B cell (primary cell): Measurements from ENCODE around the gene DDX54. TPM values are rescaled to one million over a fixed set of nuclear protein-coding genes. Genes with fewer than 3 reads are reported as not detected.

Experiments used
- ATAC-seq: fragments of 200-7000 bp; cut with Tn5 transposase; one replicate; pipeline ENCODE4 v1.10.0; 2021; ENCODE audit warnings: low read depth, mild to moderate bottlenecking, moderate number of reproducible peaks, moderate library complexity
- CTCF ChIA-PET: fragments of 350-600 bp; sonication (Branson Sonifier 250); formaldehyde crosslinking; loops from one replicate; lab custom pipeline; 2021; ENCODE audit warnings: antibody characterized with exemption, inconsistent platforms; lab: Charles Lee
- POLR2A ChIA-PET: fragments of 350-600 bp; sonication (Branson Sonifier 250); formaldehyde crosslinking; loops from one replicate; lab custom pipeline; 2021; ENCODE audit warnings: antibody characterized with exemption; lab: Charles Lee
- DNase-seq: peaks from one replicate; pipeline ENCODE4 v3.0.0; 2013
- H2AFZ ChIP-seq: 2 replicates; pipeline ENCODE4 v1.6.1; 2012; ENCODE audit warnings: mild to moderate bottlenecking, low read depth, low read length; ENCODE audit not compliant: insufficient read depth, poor library complexity, severe bottlenecking
- H3K27ac ChIP-seq, 2 donors: 1 replicate in 1 of 2; 2 replicates in 1 of 2; pipeline ENCODE4 v1.5.1; 2012 to 2013; ENCODE audit warnings: low read length in 2 of 2, mild to moderate bottlenecking in 2 of 2, moderate library complexity in 1 of 2
- H3K27me3 ChIP-seq, 4 experiments: fragments of 200-600 bp in 1 of 4; sonication (generic) in 1 of 4; replicated peaks in 1 of 4; 1 replicate in 2 of 4; 2 replicates in 2 of 4; pipeline versions ENCODE4 v1.6.1 to v1.7.0; 2013 to 2016; ENCODE audit warnings: low read length in 3 of 4, mild to moderate bottlenecking in 2 of 4, mixed read lengths in 1 of 4, moderate library complexity in 1 of 4; ENCODE audit not compliant: insufficient read depth in 4 of 4, control insufficient read depth in 3 of 4; ENCODE audit errors: control extremely low read depth in 1 of 4
- H3K36me3 ChIP-seq, 2 experiments: replicated peaks in 1 of 2; 1 replicate in 1 of 2; 2 replicates in 1 of 2; pipeline versions ENCODE4 v1.6.1 to v1.7.1; 2013; ENCODE audit warnings: low read length in 1 of 2; ENCODE audit not compliant: insufficient read depth in 2 of 2, control insufficient read depth in 1 of 2; ENCODE audit errors: control extremely low read depth in 1 of 2, extremely low read depth in 1 of 2
- H3K4me1 ChIP-seq, 2 donors: fragments of 200-600 bp in 1 of 2; sonication (generic) in 1 of 2; 1 replicate in 1 of 2; 2 replicates in 1 of 2; pipeline versions ENCODE4 v1.5.1 to v1.6.1; 2013 to 2017; ENCODE audit warnings: low read length in 2 of 2; ENCODE audit not compliant: control insufficient read depth in 2 of 2, insufficient read depth in 2 of 2
- H3K4me2 ChIP-seq: replicated peaks from 2 replicates; pipeline ENCODE3; 2012; ENCODE audit warnings: mild to moderate bottlenecking, low read depth, low read length; ENCODE audit not compliant: poor library complexity, severe bottlenecking
- H3K4me3 ChIP-seq, 5 experiments: fragments of 200-600 bp in 1 of 5; sonication (generic) in 1 of 5; 1 replicate in 3 of 5; 2 replicates in 2 of 5; pipeline versions ENCODE4 v1.5.1 to v1.7.0; 2011 to 2016; ENCODE audit warnings: low read length in 4 of 5, mild to moderate bottlenecking in 4 of 5, low read depth in 2 of 5, control low read depth in 1 of 5, moderate library complexity in 1 of 5; ENCODE audit not compliant: insufficient read depth in 1 of 5; ENCODE audit errors: control extremely low read depth in 1 of 5, extremely low read depth in 1 of 5
- H3K79me2 ChIP-seq: fragments of 200-600 bp; sonication (generic); one replicate; pipeline ENCODE4 v1.6.0; 2016; ENCODE audit warnings: low read length; ENCODE audit not compliant: control insufficient read depth, insufficient read depth
- H3K9ac ChIP-seq: fragments of 200-600 bp; sonication (generic); 2 replicates; pipeline ENCODE4 v1.6.1; 2017; ENCODE audit warnings: mild to moderate bottlenecking, low read length, moderate library complexity
- H3K9me3 ChIP-seq, 3 donors: one replicate each; pipeline versions ENCODE4 v1.6.1 to v1.7.1; 2013; ENCODE audit warnings: low read length in 2 of 3; ENCODE audit not compliant: control insufficient read depth in 2 of 3, insufficient read depth in 1 of 3; ENCODE audit errors: control extremely low read depth in 1 of 3
- H4K20me1 ChIP-seq: 2 replicates; pipeline ENCODE4 v1.6.0; 2012; ENCODE audit warnings: mild to moderate bottlenecking, low read length; ENCODE audit not compliant: insufficient read depth, control insufficient read depth, poor library complexity, severe bottlenecking
- H3K27ac Mint-ChIP-seq: one replicate; pipeline ENCODE4 v1.8.0; 2021; ENCODE audit warnings: mixed read lengths
- H3K27me3 Mint-ChIP-seq: one replicate; pipeline ENCODE4 v1.8.0; 2021; ENCODE audit warnings: mixed read lengths
- H3K4me1 Mint-ChIP-seq: one replicate; pipeline ENCODE4 v1.8.0; 2021; ENCODE audit warnings: mixed read lengths
- H3K4me3 Mint-ChIP-seq: one replicate; pipeline ENCODE4 v1.8.0; 2021; ENCODE audit warnings: mixed read lengths
- H3K9me3 Mint-ChIP-seq: one replicate; pipeline ENCODE4 v1.8.0; 2022; ENCODE audit warnings: mixed read lengths; ENCODE audit not compliant: insufficient read depth
- EZH2 ChIP-seq: IDR thresholded peaks from 2 replicates; pipeline ENCODE4 v1.6.1; 2012; ENCODE audit warnings: borderline replicate concordance, low read depth, mild to moderate bottlenecking, moderate library complexity, low read length; ENCODE audit not compliant: insufficient read depth, poor library complexity, severe bottlenecking
- WGBS: methylation state at CpG from one replicate; pipeline ENCODE4 v1.1.5; 2013; ENCODE audit warnings: missing lambda C conversion rate; ENCODE audit not compliant: insufficient coverage; 5-methylcytosine and 5-hydroxymethylcytosine counted together
- intact Hi-C: fragments of 100-400 bp; cut with micrococcal nuclease; formaldehyde crosslinking; loops from one replicate; pipeline ENCODE4 v1.10.0; 2022
- polyA plus RNA-seq: library from polyadenylated mRNA; depleted of rRNA; stranded (reverse); fragments of >200 nt; gene quantifications from 2 replicates; pipeline ENCODE4 v1.2.3, GENCODE V29; 2012
- total RNA-seq, 2 donors: library from RNA; stranded (reverse); fragments of 120-200 nt in 1 of 2; gene quantifications; 1 replicate in 1 of 2; 2 replicates in 1 of 2; pipeline versions ENCODE4 v1.2.3 to v1.2.4, GENCODE V29; 2013 to 2022
- TF ChIP-seq, protein P1 (sequence below): fragments of 200-600 bp; IDR thresholded peaks from one replicate; pipeline ENCODE4 v1.8.0; 2022; ENCODE audit warnings: antibody characterized with exemption, mild to moderate bottlenecking

DDX54 gene
- total and polyA plus RNA-seq, 2 donors (not counting 1 experiment from before 2014, with no cell fraction given) = 55.4 to 101 TPM

DNA sequence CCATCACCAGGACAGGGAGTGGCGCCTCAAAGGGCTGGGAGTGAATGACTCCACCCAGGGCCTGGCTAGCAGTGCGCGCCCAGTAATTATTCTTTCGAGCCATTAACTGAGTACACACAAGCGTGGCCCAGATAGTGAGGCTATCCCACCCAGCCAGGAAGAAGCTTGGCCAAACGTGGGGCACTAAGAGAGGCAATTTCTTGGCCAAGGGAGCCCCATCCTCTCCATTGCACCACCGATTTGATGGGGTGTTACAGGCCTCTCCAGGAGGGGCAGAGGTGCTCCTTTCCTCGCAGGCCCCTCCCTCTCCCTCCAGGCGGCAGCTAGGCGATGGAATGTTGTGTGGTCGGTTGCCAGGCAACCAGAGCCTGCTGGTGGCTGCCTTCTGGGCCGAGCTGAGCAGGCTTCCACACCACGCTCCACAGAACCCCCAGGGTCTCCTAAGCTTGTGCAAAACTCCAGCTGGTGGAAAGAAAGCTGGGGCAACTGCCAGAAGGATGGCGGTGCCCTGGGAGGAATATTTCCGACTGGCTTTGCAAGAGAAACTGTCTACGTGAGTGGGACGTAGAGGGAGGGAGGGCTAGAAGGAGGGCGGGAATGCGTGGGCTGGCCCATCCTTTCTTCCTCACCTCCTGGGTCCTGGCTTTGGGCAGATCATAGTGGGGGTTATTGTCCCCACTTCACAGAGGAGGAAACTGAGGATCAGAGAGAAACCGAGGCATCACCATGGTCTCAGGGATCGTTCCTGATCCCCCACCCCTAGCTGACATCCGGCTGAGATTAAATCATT lies 35.7 kb downstream of the DDX54 start, which contains the start of gene CFAP73:
Gene CFAP73, plus strand, starts transcription at position 364 of the 790 bp plus-strand sequence. Its CDS starts 134 bp downstream, at position 498.
- CTCF ChIA-PET = interaction anchor here (0.5 to 1.4 kb wide), 4 partner anchors 17 to 63 kb away, joined by 3 to 4 read pairs (median 3); no protein-coding TSS in a partner anchor
- H3K27me3 ChIP-seq = peaks cover 0 to 14% (median 7%) of the 10 kb centered on the region in 4 experiments
- ATAC-seq (no peak), DNase-seq (peak; percentile 29)
- H3K79me2 ChIP-seq = peaks cover 3% of the 10 kb centered on the region
- Mint-ChIP-seq H3K4me1 (peaks cover 20% of the 10 kb centered on the region), H3K9me3 (peaks cover 3% of the 10 kb centered on the region), H3K27me3 (peaks cover 6% of the 10 kb centered on the region), H3K27ac (no peak within 1 kb of the TSS), H3K4me3 (no peak within 1 kb of the TSS)
- POLR2A ChIA-PET = no interaction called here
- no peak within 1 kb of the TSS for H3K4me3 ChIP-seq
- TF ChIP-seq, protein P1, sequence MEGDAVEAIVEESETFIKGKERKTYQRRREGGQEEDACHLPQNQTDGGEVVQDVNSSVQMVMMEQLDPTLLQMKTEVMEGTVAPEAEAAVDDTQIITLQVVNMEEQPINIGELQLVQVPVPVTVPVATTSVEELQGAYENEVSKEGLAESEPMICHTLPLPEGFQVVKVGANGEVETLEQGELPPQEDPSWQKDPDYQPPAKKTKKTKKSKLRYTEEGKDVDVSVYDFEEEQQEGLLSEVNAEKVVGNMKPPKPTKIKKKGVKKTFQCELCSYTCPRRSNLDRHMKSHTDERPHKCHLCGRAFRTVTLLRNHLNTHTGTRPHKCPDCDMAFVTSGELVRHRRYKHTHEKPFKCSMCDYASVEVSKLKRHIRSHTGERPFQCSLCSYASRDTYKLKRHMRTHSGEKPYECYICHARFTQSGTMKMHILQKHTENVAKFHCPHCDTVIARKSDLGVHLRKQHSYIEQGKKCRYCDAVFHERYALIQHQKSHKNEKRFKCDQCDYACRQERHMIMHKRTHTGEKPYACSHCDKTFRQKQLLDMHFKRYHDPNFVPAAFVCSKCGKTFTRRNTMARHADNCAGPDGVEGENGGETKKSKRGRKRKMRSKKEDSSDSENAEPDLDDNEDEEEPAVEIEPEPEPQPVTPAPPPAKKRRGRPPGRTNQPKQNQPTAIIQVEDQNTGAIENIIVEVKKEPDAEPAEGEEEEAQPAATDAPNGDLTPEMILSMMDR = no peak
- TF ChIP-seq EZH2 = no peak
- intact Hi-C loops = loop anchor here (5.0 to 10.0 kb wide), 2 partner anchors 52 to 245 kb away; partner anchors contain the start of gene OAS1
- peaks cover 7 to 21% of the 10 kb centered on the region in 2 donors for H3K4me1 ChIP-seq
- H3K4me2 ChIP-seq = no peak within 1 kb of the TSS
- 70% methylated on average over 13 of the region's 22 CpGs for WGBS
- H3K9me3 ChIP-seq = peaks cover 0 to 6% (median 1%) of the 10 kb centered on the region in 3 donors
- H3K27ac ChIP-seq = no peak within 1 kb of the TSS
- H4K20me1 ChIP-seq = peaks cover 4% of the 10 kb centered on the region
- H2AFZ ChIP-seq = no peak within 1 kb of the TSS
- H3K9ac ChIP-seq = no peak within 1 kb of the TSS
- no peaks in the 10 kb centered on the region for H3K36me3 ChIP-seq

DNA sequence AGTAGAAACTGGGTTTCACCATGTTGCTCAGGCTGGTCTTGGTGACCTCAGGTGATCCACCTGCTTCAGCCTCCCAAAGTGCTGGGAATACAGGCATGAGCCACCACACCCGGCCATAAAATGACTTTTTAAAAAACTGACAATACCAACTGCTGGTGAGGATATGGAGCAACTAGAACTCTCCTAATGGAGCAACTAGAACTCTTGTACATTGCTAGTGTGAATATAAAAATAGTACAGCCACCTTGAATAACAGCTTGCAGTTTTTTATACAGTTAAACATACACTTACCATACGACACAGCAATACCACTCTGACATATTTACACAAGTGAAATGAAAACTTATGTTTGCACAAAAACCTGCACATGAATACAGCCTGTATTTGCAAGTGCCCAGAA lies 38.3 kb downstream of the DDX54 start:
- Mint-ChIP-seq H3K27ac (no peak overlapping the region), H3K4me1 (peaks cover 16% of the 10 kb centered on the region)
- CTCF ChIA-PET = interaction anchor here (1.1 kb wide), 1 partner anchor 25 kb away, joined by 3 read pairs; no protein-coding TSS in a partner anchor

More for the DNA sequence above, 38.3 kb downstream of the DDX54 start:
- no CpG with 5 or more reads among the region's 2 CpGs for WGBS
- intact Hi-C loops = no loop called here
- Histone ChIP-seq H3K4me3 (no peak overlapping the region), H3K9ac (no peak overlapping the region), H3K27ac (no peak overlapping the region), H3K36me3 (no peaks in the 10 kb centered on the region), H3K27me3 (peaks cover 0 to 3% (median 0%) of the 10 kb centered on the region in 4 experiments), H4K20me1 (no peaks in the 10 kb centered on the region), H2AFZ (no peak overlapping the region), H3K4me1 (peaks cover 10 to 11% of the 10 kb centered on the region in 2 donors), H3K79me2 (no peaks in the 10 kb centered on the region), H3K4me2 (no peak overlapping the region), H3K9me3 (peaks cover 0 to 6% (median 1%) of the 10 kb centered on the region in 3 donors)
- TF ChIP-seq, protein P1 = no peak
- TF ChIP-seq EZH2 = no peak
- no peak overlapping the region for H3K4me3 Mint-ChIP-seq
- ATAC-seq (no peak), DNase-seq (no peak)
- peaks cover 3% of the 10 kb centered on the region for H3K9me3 Mint-ChIP-seq
- POLR2A ChIA-PET = no interaction called here
- peaks cover 1% of the 10 kb centered on the region for H3K27me3 Mint-ChIP-seq
